ENCODE results near the gene DROSHA. TPM values are rescaled to one million over a fixed set of nuclear protein-coding genes. Genes with fewer than 3 reads are reported as not detected.

The DROSHA gene
- total and polyA plus RNA-seq, 2 of the 8 experiments (the other 6 are each of a cell fraction or from before 2014, with no cell fraction given) = 65.9 to 122 TPM

GRCh38 chr5:31412324-31412723, 119.6 kb downstream of the DROSHA start:
- no peak overlapping the region for H2BK5ac ChIP-seq (ENCODE audit: low read depth, low read length)
- peaks cover 0 to 5% of the 10 kb centered on the region in 2 experiments for H4K20me1 ChIP-seq (replicated peaks in 1 of 2; ENCODE audit: control insufficient read depth in 1 of 2, insufficient read depth in 2 of 2, low read length in 2 of 2)
- H2BK120ac ChIP-seq (replicated peaks; ENCODE audit: low read depth, low read length) = no peak overlapping the region
- peaks cover 0 to 38% (median 16%) of the 10 kb centered on the region in 4 experiments; a peak in 7 of 8 replicates for H3K36me3 ChIP-seq (ENCODE audit: control insufficient read depth in 2 of 4, insufficient read depth in 4 of 4, low read length in 3 of 4)
- TF ChIP-seq EZH2 (IDR thresholded peaks at IDR 0.05; ENCODE audit: low read depth, low read length, severe bottlenecking) (no peak), TCF12 (IDR thresholded peaks at IDR 0.05; ENCODE audit: low read depth, low read length) (no peak), KDM5A (IDR thresholded peaks at IDR 0.05; ENCODE audit: low read length) (no peak), RBBP5 (IDR thresholded peaks at IDR 0.05; ENCODE audit: borderline replicate concordance, low read depth, low read length) (no peak), POLR2A (IDR thresholded peaks at IDR 0.05; ENCODE audit: control extremely low read depth in 1 of 2, low read depth in 2 of 2, low read length in 2 of 2) (no peak), SP2 (IDR thresholded peaks at IDR 0.05; ENCODE audit: low read length) (no peak), SAP30 (IDR thresholded peaks at IDR 0.05; ENCODE audit: insufficient read depth, insufficient replicate concordance, low read length) (no peak), NRF1 (IDR thresholded peaks at IDR 0.05; ENCODE audit: low read depth, low read length) (no peak), JUND (IDR thresholded peaks at IDR 0.05; ENCODE audit: low read length) (no peak)
- TF ChIP-seq, protein P1, sequence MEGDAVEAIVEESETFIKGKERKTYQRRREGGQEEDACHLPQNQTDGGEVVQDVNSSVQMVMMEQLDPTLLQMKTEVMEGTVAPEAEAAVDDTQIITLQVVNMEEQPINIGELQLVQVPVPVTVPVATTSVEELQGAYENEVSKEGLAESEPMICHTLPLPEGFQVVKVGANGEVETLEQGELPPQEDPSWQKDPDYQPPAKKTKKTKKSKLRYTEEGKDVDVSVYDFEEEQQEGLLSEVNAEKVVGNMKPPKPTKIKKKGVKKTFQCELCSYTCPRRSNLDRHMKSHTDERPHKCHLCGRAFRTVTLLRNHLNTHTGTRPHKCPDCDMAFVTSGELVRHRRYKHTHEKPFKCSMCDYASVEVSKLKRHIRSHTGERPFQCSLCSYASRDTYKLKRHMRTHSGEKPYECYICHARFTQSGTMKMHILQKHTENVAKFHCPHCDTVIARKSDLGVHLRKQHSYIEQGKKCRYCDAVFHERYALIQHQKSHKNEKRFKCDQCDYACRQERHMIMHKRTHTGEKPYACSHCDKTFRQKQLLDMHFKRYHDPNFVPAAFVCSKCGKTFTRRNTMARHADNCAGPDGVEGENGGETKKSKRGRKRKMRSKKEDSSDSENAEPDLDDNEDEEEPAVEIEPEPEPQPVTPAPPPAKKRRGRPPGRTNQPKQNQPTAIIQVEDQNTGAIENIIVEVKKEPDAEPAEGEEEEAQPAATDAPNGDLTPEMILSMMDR (IDR thresholded peaks at IDR 0.05; ENCODE audit: control extremely low read depth in 1 of 3, insufficient read depth in 1 of 3, low read depth in 1 of 3, low read length in 3 of 3) = no peak
- TF ChIP-seq, protein P2, sequence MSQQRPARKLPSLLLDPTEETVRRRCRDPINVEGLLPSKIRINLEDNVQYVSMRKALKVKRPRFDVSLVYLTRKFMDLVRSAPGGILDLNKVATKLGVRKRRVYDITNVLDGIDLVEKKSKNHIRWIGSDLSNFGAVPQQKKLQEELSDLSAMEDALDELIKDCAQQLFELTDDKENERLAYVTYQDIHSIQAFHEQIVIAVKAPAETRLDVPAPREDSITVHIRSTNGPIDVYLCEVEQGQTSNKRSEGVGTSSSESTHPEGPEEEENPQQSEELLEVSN (IDR thresholded peaks at IDR 0.05) = no peak
- H3K79me1 ChIP-seq (ENCODE audit: low read depth, low read length) = no peaks in the 10 kb centered on the region; the same call in 1 of the 2 replicates
- no peak overlapping the region for H3K4me2 ChIP-seq (ENCODE audit: insufficient read depth in 1 of 2, low read depth in 2 of 2, low read length in 2 of 2)
- no peaks in the 10 kb centered on the region for H3K27me3 ChIP-seq (replicated peaks in 1 of 4; ENCODE audit: control insufficient read depth in 3 of 4, extremely low read depth in 1 of 4, insufficient read depth in 3 of 4, low read length in 3 of 4)
- H3K9ac ChIP-seq (replicated peaks in 1 of 4; ENCODE audit: extremely low read depth in 1 of 4, low read depth in 3 of 4, low read length in 3 of 4) = no peak overlapping the region
- no peak overlapping the region for H2AFZ ChIP-seq (ENCODE audit: low read length)
- H4K8ac ChIP-seq (ENCODE audit: extremely low read depth, insufficient read depth, low read length) = no peak overlapping the region
- H3K18ac ChIP-seq (ENCODE audit: extremely low read depth, low read length) = no peak overlapping the region
- no peak overlapping the region for H3K56ac ChIP-seq (replicated peaks; ENCODE audit: insufficient read length, low read depth, low read length)
- H2AK5ac ChIP-seq (ENCODE audit: low read depth, low read length) = no peak overlapping the region
- no peaks in the 10 kb centered on the region for H3K4me1 ChIP-seq (replicated peaks in 1 of 4; ENCODE audit: control insufficient read depth in 3 of 4, insufficient read depth in 4 of 4, low read length in 3 of 4)
- no peak overlapping the region for H2BK20ac ChIP-seq (ENCODE audit: low read length)
- H3K14ac ChIP-seq (ENCODE audit: insufficient read length) = no peak overlapping the region
- no peak overlapping the region for H3K27ac ChIP-seq (ENCODE audit: low read depth, low read length)
- no peak overlapping the region for H3K23ac ChIP-seq (ENCODE audit: insufficient read length)
- no peak overlapping the region for H4K91ac ChIP-seq (replicated peaks; ENCODE audit: insufficient read length, low read length)
- no peaks in the 10 kb centered on the region for H3K23me2 ChIP-seq (ENCODE audit: low read depth, low read length)
- no peaks in the 10 kb centered on the region for H3K79me2 ChIP-seq (ENCODE audit: control insufficient read depth in 1 of 2, insufficient read depth in 2 of 2, low read length in 2 of 2)
- H4K5ac ChIP-seq (ENCODE audit: insufficient read length, low read depth, low read length) = no peak overlapping the region
- DNase-seq (ENCODE audit: low read depth in 1 of 2, low spot score in 2 of 2) (no peak), FAIRE-seq (no peak)
- H3K4ac ChIP-seq (replicated peaks; ENCODE audit: insufficient read length, low read depth, low read length) = no peak overlapping the region
- H3K4me3 ChIP-seq (ENCODE audit: extremely low read depth in 1 of 4, insufficient read depth in 2 of 4, low read depth in 3 of 4, low read length in 4 of 4) = no peak overlapping the region
- no peaks in the 10 kb centered on the region for H3K9me3 ChIP-seq (ENCODE audit: insufficient read depth in 2 of 2, low read depth in 1 of 2, low read length in 1 of 2)
- CTCF ChIA-PET (ENCODE audit: partially characterized antibody) = interaction anchor here (0.7 to 1.6 kb wide), 2 partner anchors 9 to 14 kb away, joined by 3 to 5 read pairs; no protein-coding TSS in a partner anchor
- no peak overlapping the region for H2BK12ac ChIP-seq (ENCODE audit: low read depth, low read length)
- POLR2A ChIA-PET (ENCODE audit: partially characterized antibody) = no interaction called here
- H2BK15ac ChIP-seq (ENCODE audit: low read length) = no peak overlapping the region
- WGBS, 2 experiments (ENCODE audit: extremely low coverage in 1 of 2, insufficient coverage in 1 of 2, insufficient read length in 1 of 2, insufficient replicate concordance in 2 of 2, low coverage in 1 of 2, low lambda C conversion rate in 2 of 2, missing lambda C conversion rate in 1 of 2) = 100% methylated on average over 1 of the region's 1 CpG; no CpG with 5 or more reads in 1 of the 2 experiments

Measured in H1 (cell line).